Measurements from ENCODE around the gene GLI3.

The GLI3 gene

GRCh38 chr7:42059275-42059674 is 177.7 kb downstream of the GLI3 start:
- Histone ChIP-seq H3K9me2 (replicated peaks; ENCODE audit: insufficient read depth, low read length) (no peaks in the 10 kb centered on the region), H3K79me2 (ENCODE audit: low read length) (no peaks in the 10 kb centered on the region), H3K4me3 (ENCODE audit: low read length) (no peak overlapping the region), H3K4me2 (ENCODE audit: low read depth, low read length) (no peak overlapping the region), H3K9ac (ENCODE audit: low read length) (no peak overlapping the region), H3K36me3 (replicated peaks; ENCODE audit: insufficient read depth, low read length) (no peaks in the 10 kb centered on the region), H2AFZ (ENCODE audit: low read length) (no peak overlapping the region), H3K4me1 (ENCODE audit: low read length) (peaks cover 13% of the 10 kb centered on the region), H3F3A (ENCODE audit: insufficient read depth, low read length) (no peaks in the 10 kb centered on the region), H3K27me3 (replicated peaks; ENCODE audit: insufficient read depth, low read length) (no peaks in the 10 kb centered on the region), H3K27ac (ENCODE audit: low read length) (no peak overlapping the region), H4K20me1 (ENCODE audit: insufficient read depth, low read length) (no peaks in the 10 kb centered on the region), H3K9me3 (replicated peaks; ENCODE audit: insufficient read depth, low read length) (no peaks in the 10 kb centered on the region)
- no peak for DNase-seq
- TF ChIP-seq EZH2phosphoT487 (IDR thresholded peaks at IDR 0.05; ENCODE audit: low read length) (no peak), CTCF (IDR thresholded peaks at IDR 0.05; ENCODE audit: low read length) (no peak), EZH2 (optimal IDR thresholded peaks at IDR 0.05; ENCODE audit: low read depth, low read length) (no peak)

- no peaks in the 10 kb centered on the region for H3K36me3 ChIP-seq (replicated peaks; ENCODE audit: insufficient read depth, low read length)
- H2AFZ ChIP-seq (ENCODE audit: low read length): no peak overlapping the region
- H4K20me1 ChIP-seq (ENCODE audit: insufficient read depth, low read length): no peaks in the 10 kb centered on the region
- no peaks in the 10 kb centered on the region for H3K79me2 ChIP-seq (ENCODE audit: low read length)
- H3K9me3 ChIP-seq (replicated peaks; ENCODE audit: insufficient read depth, low read length): no peaks in the 10 kb centered on the region
- no peaks in the 10 kb centered on the region for H3K27me3 ChIP-seq (replicated peaks; ENCODE audit: insufficient read depth, low read length)
- no peak overlapping the region for H3K4me3 ChIP-seq (ENCODE audit: low read length)
- TF ChIP-seq EZH2 (optimal IDR thresholded peaks at IDR 0.05; ENCODE audit: low read depth, low read length): no peak
- TF ChIP-seq CTCF (IDR thresholded peaks at IDR 0.05; ENCODE audit: low read length): no peak
- TF ChIP-seq EZH2phosphoT487 (IDR thresholded peaks at IDR 0.05; ENCODE audit: low read length): no peak
- H3K9ac ChIP-seq (ENCODE audit: low read length): no peak overlapping the region
- no peaks in the 10 kb centered on the region for H3K9me2 ChIP-seq (replicated peaks; ENCODE audit: insufficient read depth, low read length)
- no peak for DNase-seq
- no peaks in the 10 kb centered on the region for H3F3A ChIP-seq (ENCODE audit: insufficient read depth, low read length)
- H3K4me1 ChIP-seq (ENCODE audit: low read length): peaks cover 13% of the 10 kb centered on the region
- no peak overlapping the region for H3K4me2 ChIP-seq (ENCODE audit: low read depth, low read length)
- H3K27ac ChIP-seq (ENCODE audit: low read length): no peak overlapping the region
These were observed 179.7 kb downstream of the GLI3 start for GRCh38 chr7:42057331-42057730.

- no peaks in the 10 kb centered on the region for H3K9me2 ChIP-seq (replicated peaks; ENCODE audit: insufficient read depth, low read length)
- no peak overlapping the region for H3K27ac ChIP-seq (ENCODE audit: low read length)
- no peak for TF ChIP-seq EZH2phosphoT487 (IDR thresholded peaks at IDR 0.05; ENCODE audit: low read length)
- TF ChIP-seq EZH2 (optimal IDR thresholded peaks at IDR 0.05; ENCODE audit: low read depth, low read length): no peak
- no peak for TF ChIP-seq CTCF (IDR thresholded peaks at IDR 0.05; ENCODE audit: low read length)
- no peaks in the 10 kb centered on the region for H3K36me3 ChIP-seq (replicated peaks; ENCODE audit: insufficient read depth, low read length)
- no peaks in the 10 kb centered on the region for H4K20me1 ChIP-seq (ENCODE audit: insufficient read depth, low read length)
- no peak overlapping the region for H2AFZ ChIP-seq (ENCODE audit: low read length)
- no peak overlapping the region for H3K4me2 ChIP-seq (ENCODE audit: low read depth, low read length)
- no peak for DNase-seq
- no peaks in the 10 kb centered on the region for H3F3A ChIP-seq (ENCODE audit: insufficient read depth, low read length)
- no peak overlapping the region for H3K9ac ChIP-seq (ENCODE audit: low read length)
- no peaks in the 10 kb centered on the region for H3K27me3 ChIP-seq (replicated peaks; ENCODE audit: insufficient read depth, low read length)
- no peaks in the 10 kb centered on the region for H3K79me2 ChIP-seq (ENCODE audit: low read length)
- no peaks in the 10 kb centered on the region for H3K4me1 ChIP-seq (ENCODE audit: low read length)
- no peak overlapping the region for H3K4me3 ChIP-seq (ENCODE audit: low read length)
- no peaks in the 10 kb centered on the region for H3K9me3 ChIP-seq (replicated peaks; ENCODE audit: insufficient read depth, low read length)
These were observed 181.8 kb downstream of the GLI3 start for GRCh38 chr7:42055171-42055570.
